Activated CD4-positive, alpha-beta T cell treated with anti-CD3 and anti-CD28 coated beads, Interleukin-2, amount 50 U/mL, for 1 hour (primary cell): ENCODE measurements around the gene SMNDC1.

ENCODE experiments used
- DNase-seq: peaks from one replicate; pipeline ENCODE4 v3.0.0-alpha.2; 2020

Gene SMNDC1

GRCh38 chr10:110326351-110327032, 21.8 kb upstream of the SMNDC1 start:
- DNase-seq = no peak

- no peak for DNase-seq
Observed at GRCh38 chr10:110324805-110325280, 20.1 kb upstream of the SMNDC1 start.

GRCh38 chr10:110324201-110324804, 19.6 kb upstream of the SMNDC1 start:
- no peak for DNase-seq

DNA sequence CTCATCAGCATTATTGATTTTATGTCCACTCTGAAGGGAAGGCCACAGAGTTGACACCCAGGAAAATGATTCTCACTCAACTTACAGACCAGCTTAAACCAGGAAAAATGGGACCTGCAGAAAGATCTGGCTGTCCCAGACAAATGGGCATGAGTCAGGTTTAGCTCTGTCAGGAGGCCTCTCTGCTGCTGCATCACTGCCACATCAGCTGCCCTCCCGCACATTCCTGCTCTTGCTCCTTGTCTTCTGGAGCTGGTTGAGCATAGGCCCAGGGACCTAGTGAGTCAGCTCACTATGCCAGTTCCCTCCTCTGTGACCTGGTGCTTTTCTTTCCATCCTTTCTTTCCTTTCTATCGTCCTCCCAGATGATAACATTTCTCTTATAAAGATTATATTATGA, 18.8 kb upstream of the SMNDC1 start:
- no peak for DNase-seq

GRCh38 chr10:110321869-110322620, 17.3 kb upstream of the SMNDC1 start:
- DNase-seq = no peak

GRCh38 chr10:110317866-110318850, 13.4 kb upstream of the SMNDC1 start:
- no peak for DNase-seq

DNA sequence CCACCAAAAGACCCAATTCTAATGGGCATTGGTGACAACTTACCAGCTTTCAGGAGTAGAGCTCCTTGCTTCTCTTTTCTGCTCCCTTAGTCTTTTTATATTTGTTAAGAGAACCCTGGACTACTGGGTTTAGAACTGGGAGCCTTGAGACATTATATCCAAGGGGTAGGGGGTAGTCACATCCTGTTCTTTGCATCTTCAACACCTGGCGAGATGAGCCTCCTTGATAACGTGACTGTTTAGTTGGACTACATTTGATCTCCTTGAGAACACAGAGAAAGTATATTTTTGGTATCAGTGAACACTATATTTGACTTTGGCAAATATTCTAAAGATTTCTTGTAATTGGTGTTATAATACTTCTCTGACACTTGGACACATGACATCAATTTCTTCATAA, 9.0 kb upstream of the SMNDC1 start:
- DNase-seq = no peak

DNA sequence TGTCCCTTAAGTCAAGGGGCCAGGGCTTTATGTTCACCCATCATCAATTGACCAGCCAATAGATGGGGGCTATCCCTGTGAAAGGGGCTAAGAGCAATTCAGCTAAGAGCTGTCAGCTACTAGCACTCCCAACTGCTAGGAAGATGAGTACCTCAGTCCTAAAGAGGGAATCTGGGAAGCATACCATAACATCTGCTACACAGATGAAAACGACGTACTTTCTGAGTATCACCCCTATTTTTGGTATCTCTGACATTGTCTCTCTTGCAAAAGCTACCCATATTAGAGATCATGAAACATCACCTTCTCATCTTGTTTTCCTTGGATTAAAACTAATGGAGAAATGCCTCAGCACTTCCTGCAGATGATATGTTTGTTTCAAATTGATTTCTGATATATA, 7.5 kb upstream of the SMNDC1 start:
- DNase-seq = no peak

- peak; percentile 31 for DNase-seq
Observed at GRCh38 chr10:110311357-110311949, 6.7 kb upstream of the SMNDC1 start.

- no peak for DNase-seq
Observed at GRCh38 chr10:110310741-110311140, 6.0 kb upstream of the SMNDC1 start.

- DNase-seq = no peak
Observed at GRCh38 chr10:110307805-110308204, 3.1 kb upstream of the SMNDC1 start.

DNA sequence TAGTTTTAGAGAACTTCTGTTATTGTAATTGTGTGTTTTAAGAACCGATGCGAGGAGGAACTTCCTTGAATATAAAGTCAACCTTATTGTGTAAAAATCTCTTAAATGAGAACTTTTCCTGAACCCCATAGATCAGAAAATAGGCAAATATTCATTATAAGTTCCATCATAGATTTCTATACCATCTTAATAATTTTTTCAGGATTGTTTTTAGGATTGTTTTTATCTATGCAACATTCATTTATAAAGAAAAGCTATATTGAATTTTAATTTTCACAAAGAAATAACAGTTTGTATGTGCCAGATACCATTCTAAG, 1.7 kb upstream of the SMNDC1 start:
- DNase-seq = no peak

DNA sequence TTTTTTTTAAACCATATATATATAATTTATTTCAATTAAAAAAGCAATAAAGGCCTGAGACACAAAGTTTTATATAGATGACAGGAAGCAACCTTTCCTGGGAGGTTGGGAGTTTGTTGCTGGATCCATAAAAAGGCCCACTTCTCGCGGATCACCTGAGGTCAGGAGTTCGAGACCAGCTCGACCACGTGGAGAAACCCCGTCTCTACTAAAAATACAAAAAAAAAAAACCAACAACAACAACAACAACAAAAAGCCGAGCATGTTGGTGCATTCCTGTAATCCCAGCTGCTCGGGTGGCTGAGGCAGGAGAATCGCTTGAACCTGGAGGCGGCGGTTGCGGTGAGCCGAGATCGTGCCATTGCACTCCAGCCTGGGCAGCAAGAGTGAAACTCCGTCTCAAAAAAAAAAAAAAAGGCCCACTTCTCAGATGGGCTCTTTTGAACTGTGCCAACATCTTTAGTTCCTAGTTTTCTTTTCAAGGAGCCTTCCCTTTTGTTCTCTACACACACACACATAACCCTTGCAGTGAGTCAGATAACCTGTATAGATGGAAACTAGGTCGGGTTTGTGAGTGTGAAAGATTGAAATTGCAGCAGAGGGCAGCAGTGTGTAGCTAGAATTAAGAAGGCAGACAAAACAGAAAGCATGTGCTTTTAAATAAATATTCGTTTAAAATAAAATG, 1.2 kb upstream of the SMNDC1 start:
- DNase-seq = peak; percentile 33

GRCh38 chr10:110304394-110304779, 333 bp downstream of the SMNDC1 start:
- no peak for DNase-seq

GRCh38 chr10:110303681-110304080, 1.0 kb downstream of the SMNDC1 start:
- no peak for DNase-seq

GRCh38 chr10:110300486-110300986, 4.2 kb downstream of the SMNDC1 start:
- no peak for DNase-seq

GRCh38 chr10:110296966-110297365, 7.8 kb downstream of the SMNDC1 start:
- DNase-seq = no peak

- no peak for DNase-seq
Observed at GRCh38 chr10:110286841-110287240, 17.9 kb downstream of the SMNDC1 start.

GRCh38 chr10:110285501-110285900, 19.2 kb downstream of the SMNDC1 start:
- no peak for DNase-seq

DNA sequence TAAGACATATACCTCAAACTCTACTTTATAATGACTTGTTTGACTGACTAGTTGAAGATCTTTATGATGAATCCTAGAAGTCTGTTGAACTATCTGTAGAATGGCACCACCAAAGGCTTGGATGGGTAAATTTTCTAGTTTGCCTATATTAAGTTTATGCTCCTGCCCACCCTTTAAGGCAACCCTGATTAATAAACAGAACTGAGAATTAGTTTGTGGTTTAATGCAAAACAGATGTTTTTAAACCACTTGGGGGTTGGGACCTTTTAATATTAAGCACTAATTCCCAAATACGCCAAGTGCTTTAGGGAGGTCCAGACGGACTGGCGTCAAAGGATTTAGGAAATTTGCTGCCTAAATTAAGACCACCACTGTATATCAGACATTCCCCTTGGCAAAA, 20.5 kb downstream of the SMNDC1 start:
- no peak for DNase-seq

GRCh38 chr10:110279407-110279986, 25.2 kb downstream of the SMNDC1 start:
- peak; percentile 41 for DNase-seq
